ENCODE measurements around the gene VWA3A. TPM values are rescaled to one million over a fixed set of nuclear protein-coding genes. Genes with fewer than 3 reads are reported as not detected.
"Not testable (repeated sequence)": the region's sequence is repeated elsewhere in the genome, so short reads cannot be mapped to it uniquely, and the experiment has no call there.

The VWA3A gene
- total RNA-seq, 3 donors from 2014 or later: 0.29 to 2.3 TPM; not detected in 1

GRCh38 chr16:22171953-22172352 is 79.6 kb downstream of the VWA3A start:
- no peak overlapping the region for H3K27ac ChIP-seq
- H3K27me3 ChIP-seq: no peaks in the 10 kb centered on the region
- DNase-seq (ENCODE audit: low spot score in 2 of 2): no peak
- H3K9me3 ChIP-seq: no peaks in the 10 kb centered on the region
- intact Hi-C loops (cut with DNase I; ENCODE audit: low total_unique reads): no loop called here
- H3K4me1 ChIP-seq: no peaks in the 10 kb centered on the region
- no peaks in the 10 kb centered on the region for H3K36me3 ChIP-seq
- TF ChIP-seq CTCF (IDR thresholded peaks at IDR 0.05) (no peak), POLR2A (IDR thresholded peaks at IDR 0.05) (no peak), POLR2AphosphoS5 (IDR thresholded peaks at IDR 0.05) (no peak)
- H3K4me3 ChIP-seq: no peak overlapping the region

- H3K4me3 ChIP-seq; H3K4me1 ChIP-seq; H3K36me3 ChIP-seq; H3K27ac ChIP-seq; DNase-seq (ENCODE audit: low spot score in 2 of 2); intact Hi-C loops (cut with DNase I; ENCODE audit: low total_unique reads); H3K27me3 ChIP-seq; H3K9me3 ChIP-seq: not testable (repeated sequence)
These were observed 80.3 kb downstream of the VWA3A start for GRCh38 chr16:22172642-22173041.

- no peaks in the 10 kb centered on the region for H3K27me3 ChIP-seq
- DNase-seq (ENCODE audit: low spot score in 2 of 2): no peak
- no peaks in the 10 kb centered on the region for H3K36me3 ChIP-seq
- H3K4me1 ChIP-seq: no peaks in the 10 kb centered on the region
- no peaks in the 10 kb centered on the region for H3K9me3 ChIP-seq
- H3K27ac ChIP-seq: no peak overlapping the region
- H3K4me3 ChIP-seq: no peak overlapping the region
- TF ChIP-seq POLR2A (IDR thresholded peaks at IDR 0.05): no peak
- TF ChIP-seq CTCF (IDR thresholded peaks at IDR 0.05): no peak
- intact Hi-C loops (cut with DNase I; ENCODE audit: low total_unique reads): no loop called here
These were observed 82.3 kb downstream of the VWA3A start for GRCh38 chr16:22174642-22175041.

- Histone ChIP-seq H3K9me3 (no peaks in the 10 kb centered on the region), H3K4me3 (no peak overlapping the region), H3K4me1 (no peaks in the 10 kb centered on the region), H3K27ac (no peak overlapping the region), H3K27me3 (no peaks in the 10 kb centered on the region), H3K36me3 (no peaks in the 10 kb centered on the region)
- no peak for TF ChIP-seq CTCF (IDR thresholded peaks at IDR 0.05)
- TF ChIP-seq POLR2A (IDR thresholded peaks at IDR 0.05): no peak
- no peak for TF ChIP-seq POLR2AphosphoS5 (IDR thresholded peaks at IDR 0.05)
- DNase-seq (ENCODE audit: low spot score in 2 of 2): no peak
- intact Hi-C loops (cut with DNase I; ENCODE audit: low total_unique reads): no loop called here
These were observed 85.9 kb downstream of the VWA3A start for GRCh38 chr16:22177968-22178930.

- DNase-seq (ENCODE audit: low spot score in 2 of 2): no peak
- Histone ChIP-seq H3K27me3 (no peaks in the 10 kb centered on the region), H3K36me3 (no peaks in the 10 kb centered on the region), H3K4me1 (no peaks in the 10 kb centered on the region), H3K9me3 (no peaks in the 10 kb centered on the region), H3K27ac (no peak overlapping the region), H3K4me3 (no peak overlapping the region)
- TF ChIP-seq CTCF (IDR thresholded peaks at IDR 0.05): no peak
- no peak for TF ChIP-seq POLR2A (IDR thresholded peaks at IDR 0.05)
- no peak for TF ChIP-seq POLR2AphosphoS5 (IDR thresholded peaks at IDR 0.05)
- intact Hi-C loops (cut with DNase I; ENCODE audit: low total_unique reads): no loop called here
These were observed 89.1 kb downstream of the VWA3A start for GRCh38 chr16:22181426-22181825.

All from breast epithelium (tissue), 4 donors.